Pancreas (tissue), 10 donors: ENCODE data around the gene GALNT17. TPM values are rescaled to one million over a fixed set of nuclear protein-coding genes. Genes with fewer than 3 reads are reported as not detected.
A peak's percentile ranks its signal among the peaks of the same experiment; 100 is the strongest.

Source experiments
- ATAC-seq, 4 donors: fragments of 200-7000 bp; cut with Tn5 transposase; one replicate each; pipeline versions ENCODE4 v1.8.0 to v1.9.1; 2020; ENCODE audit warnings: mild to moderate bottlenecking in 4 of 4, moderate library complexity in 4 of 4
- DNase-seq, 6 donors: peaks; one replicate each; pipeline ENCODE4 v3.0.0-alpha.2; 2020
- FAIRE-seq: peaks from 2 replicates; lab custom pipeline; 2012; peaks lifted over from hg19 to GRCh38; lab: Jason Lieb, UNC
- H3K27ac ChIP-seq, 4 donors: fragments of 200-600 bp; sonication (generic); 1 replicate in 3 of 4; 2 replicates in 1 of 4; pipeline versions ENCODE4 v1.5.0 to v1.8.0; 2020
- H3K27me3 ChIP-seq, 4 donors: fragments of 200-600 bp; one replicate each; pipeline ENCODE4 v1.8.0; 2021
- H3K36me3 ChIP-seq, 3 donors: fragments of 200-600 bp; sonication (generic) in 1 of 3; one replicate each; pipeline versions ENCODE4 v1.5.0 to v1.8.0; 2020 to 2021
- H3K4me1 ChIP-seq, 3 donors: fragments of 200-600 bp; one replicate each; pipeline ENCODE4 v1.8.0; 2021
- H3K4me3 ChIP-seq, 4 donors: fragments of 200-600 bp; sonication (generic) in 2 of 4; one replicate each; pipeline versions ENCODE4 v1.5.0 to v1.8.0; 2020 to 2021
- H3K9me3 ChIP-seq, 4 donors: fragments of 200-600 bp; one replicate each; pipeline ENCODE4 v1.8.0; 2021
- CTCF ChIP-seq, 4 donors: fragments of 200-600 bp; sonication (generic) in 3 of 4; IDR thresholded peaks; one replicate each; pipeline versions ENCODE4 v1.5.0 to v1.8.0; 2021; ENCODE audit warnings: antibody characterized with exemption in 4 of 4
- WGBS, 2 donors: extraction: QIAGEN DNeasy Blood & Tissue Kit; methylation state at CpG; one replicate each; pipeline ENCODE4 v1.1.7; 2013; 5-methylcytosine and 5-hydroxymethylcytosine counted together
- intact Hi-C, 3 donors: fragments of 100-400 bp; cut with DNase I; formaldehyde crosslinking; loops; one replicate each; pipeline versions ENCODE4 v1.11.1 to v1.14.2; 2022
- polyA plus RNA-seq, 2 donors: library from polyadenylated mRNA; stranded (reverse); fragments of 200-250 nt; gene quantifications; one replicate each; pipeline ENCODE4 v1.2.3, GENCODE V29; 2013
- total RNA-seq, 6 donors: library from RNA; stranded (reverse); fragmentation: NEBNext Ultra II Directional in 4 of 6; extraction: Animal tissue kit (Norgen Biotek cat#: 25700) in 4 of 6; gene quantifications; one replicate each; pipeline versions ENCODE4 v1.2.1 to v1.2.4, GENCODE V29; 2021 to 2023
- donor health status: healthy with polysubstance abuse.
- donor health status: DM: no; HTN: no; CAD: no; lungs with moderate emphysema.
- donor health status: DM: no; HTN: no; CAD: no.
- donor health status: control.
- donor health status: control.
- donor health status: Bipolar disorder and iron deficiency.
- donor health status: DM: yes; HTN: yes; CAD: no.
- donor health status: DM: no; HTN: no; CAD: no.
- donor health status: DM: no; HTN: no; CAD: no.
- donor health status: DM: yes; HTN: yes; CAD: no.

GALNT17 gene
- 1 to 10 TPM; 2.0 to 4.6 (median 2.9) TPM for total RNA-seq
- 1 to 10 TPM in 1 of 2 donors, under 1 TPM in 1; 0.70 to 3.4 TPM for polyA plus RNA-seq

- FAIRE-seq (no peak), ATAC-seq (peak; percentile 40 to 52 (median 42)), DNase-seq (no peak)
- TF ChIP-seq CTCF (IDR thresholded peaks at IDR 0.05) = no peak
- Histone ChIP-seq H3K4me3 (peak within 1 kb of the TSS; percentile 46 to 63 (median 56)), H3K27me3 (no peaks in the 10 kb centered on the region), H3K4me1 (no peaks in the 10 kb centered on the region), H3K9me3 (no peaks in the 10 kb centered on the region), H3K27ac (peak within 1 kb of the TSS in 2 of 4 donors; percentile 35 to 48), H3K36me3 (no peaks in the 10 kb centered on the region)
- 1% methylated on average over 30 to 34 of the region's 34 CpGs for WGBS, 2 donors
- intact Hi-C loops = no loop called here
Measured at GRCh38 chr7:71132127-71132376, at the start of gene GALNT17. TSS of gene GALNT17 (plus strand) at chr7:71132144.

GRCh38 chr7:71095266-71095860 lies 36.6 kb upstream of the GALNT17 start:
- 73 to 77% methylated on average over 2 of the region's 2 CpGs for WGBS, 2 donors

GRCh38 chr7:71096351-71096750 lies 35.6 kb upstream of the GALNT17 start:
- no peak for DNase-seq
- WGBS, 2 donors = 92 to 97% methylated on average over 1 of the region's 1 CpG
- no peak for ATAC-seq

More at GRCh38 chr7:71095266-71095860, 36.6 kb upstream of the GALNT17 start:
- no peak for TF ChIP-seq CTCF (IDR thresholded peaks at IDR 0.05)
- H3K36me3 ChIP-seq = no peaks in the 10 kb centered on the region
- ATAC-seq (no peak), DNase-seq (no peak), FAIRE-seq (no peak)
- no peak overlapping the region for H3K27ac ChIP-seq
- no peaks in the 10 kb centered on the region for H3K27me3 ChIP-seq
- H3K9me3 ChIP-seq = peaks cover 0 to 4% (median 0%) of the 10 kb centered on the region in 4 donors
- intact Hi-C loops = no loop called here
- no peaks in the 10 kb centered on the region for H3K4me1 ChIP-seq
- H3K4me3 ChIP-seq = no peak overlapping the region

GRCh38 chr7:71106226-71106625 lies 25.7 kb upstream of the GALNT17 start:
- 76 to 85% methylated on average over 4 of the region's 4 CpGs for WGBS, 2 donors
- Histone ChIP-seq H3K27ac (no peak overlapping the region), H3K4me1 (no peaks in the 10 kb centered on the region), H3K27me3 (no peaks in the 10 kb centered on the region), H3K4me3 (no peak overlapping the region), H3K9me3 (no peaks in the 10 kb centered on the region), H3K36me3 (no peaks in the 10 kb centered on the region)
- FAIRE-seq = no peak
- no peak for TF ChIP-seq CTCF (IDR thresholded peaks at IDR 0.05)
- DNase-seq = no peak
- intact Hi-C loops = no loop called here
- ATAC-seq = no peak

More at GRCh38 chr7:71096351-71096750, 35.6 kb upstream of the GALNT17 start:
- H3K27ac ChIP-seq = no peak overlapping the region
- no peak for TF ChIP-seq CTCF (IDR thresholded peaks at IDR 0.05)
- H3K4me1 ChIP-seq = no peaks in the 10 kb centered on the region
- no peaks in the 10 kb centered on the region for H3K27me3 ChIP-seq
- peaks cover 0 to 4% (median 0%) of the 10 kb centered on the region in 4 donors for H3K9me3 ChIP-seq
- no peaks in the 10 kb centered on the region for H3K36me3 ChIP-seq
- intact Hi-C loops = no loop called here
- FAIRE-seq = no peak
- H3K4me3 ChIP-seq = no peak overlapping the region

- FAIRE-seq (no peak), DNase-seq (no peak), ATAC-seq (no peak)
- H3K4me3 ChIP-seq = no peak overlapping the region
- no peak for TF ChIP-seq CTCF (IDR thresholded peaks at IDR 0.05)
- no peaks in the 10 kb centered on the region for H3K4me1 ChIP-seq
- intact Hi-C loops = no loop called here
- no peaks in the 10 kb centered on the region for H3K36me3 ChIP-seq
- no peaks in the 10 kb centered on the region for H3K27me3 ChIP-seq
- H3K9me3 ChIP-seq = no peaks in the 10 kb centered on the region
- no peak overlapping the region for H3K27ac ChIP-seq
- 35 to 54% methylated on average over 4 of the region's 4 CpGs for WGBS, 2 donors
Measured at GRCh38 chr7:71112436-71112835, 19.5 kb upstream of the GALNT17 start.
